ENCODE results near the gene LGR4.

GRCh38 chr11:27357250-27357649 lies 115.3 kb downstream of the LGR4 start:
- no peak for TF ChIP-seq GATA3 (IDR thresholded peaks at IDR 0.05; ENCODE audit: low read depth, low read length)
- no peak for TF ChIP-seq GATA2 (IDR thresholded peaks at IDR 0.05; ENCODE audit: low read depth, low read length)
